HEK293 (cell line): ENCODE measurements around the gene HRG.

Source experiments
- CTCF ChIA-PET: fragments of 350-600 bp; formaldehyde crosslinking; extraction: SDS; loops from one replicate; lab custom pipeline; 2021; ENCODE audit warnings: antibody characterized with exemption; lab: Yijun Ruan, JAX
- POLR2A ChIA-PET: fragments of 300-600 bp; formaldehyde crosslinking; extraction: SDS; loops from one replicate; lab custom pipeline; 2020; ENCODE audit warnings: antibody characterized with exemption, inconsistent platforms; lab: Yijun Ruan, JAX
- H3K27ac ChIP-seq: fragments of 200-500 bp; sonication (Bioruptor generic); 2 replicates; pipeline ENCODE4 v1.5.1; 2014; ENCODE audit warnings: low read depth, low read length, control low read depth, inconsistent platforms; ENCODE audit errors: extremely low read depth
- H3K36me3 ChIP-seq, 2 experiments: fragments of 200-500 bp in 1 of 2; sonication (Bioruptor generic) in 1 of 2; 1 replicate in 1 of 2; 2 replicates in 1 of 2; pipeline ENCODE4 v1.5.1; 2014 to 2017; ENCODE audit warnings: inconsistent platforms in 2 of 2, low read length in 2 of 2; ENCODE audit not compliant: control insufficient read depth in 2 of 2, insufficient read depth in 1 of 2
- H3K4me1 ChIP-seq: fragments of 200-500 bp; sonication (Bioruptor generic); 2 replicates; pipeline ENCODE4 v1.5.1; 2014; ENCODE audit warnings: mild to moderate bottlenecking, low read length, inconsistent platforms; ENCODE audit not compliant: control insufficient read depth, insufficient read depth
- H3K4me3 ChIP-seq: 2 replicates; pipeline ENCODE4 v1.5.1; 2011; ENCODE audit warnings: low read depth, mild to moderate bottlenecking, control low read depth, low read length, moderate library complexity
- H3K9me3 ChIP-seq: fragments of 200-500 bp; sonication (Bioruptor generic); 2 replicates; pipeline ENCODE4 v1.5.1; 2014; ENCODE audit warnings: low read depth, low read length, inconsistent platforms; ENCODE audit not compliant: control insufficient read depth, insufficient read depth
- KLF9 ChIP-seq: fragments of 450-650 bp; formaldehyde crosslinking; IDR thresholded peaks from 2 replicates; pipeline ENCODE4 v1.5.1; 2016; ENCODE audit warnings: missing biosample characterization, missing genetic modification characterization, low read depth
- PRDM2 ChIP-seq: fragments of 450-650 bp; formaldehyde crosslinking; IDR thresholded peaks from 2 replicates; pipeline ENCODE4 v1.5.1; 2016; ENCODE audit warnings: missing biosample characterization, missing genetic modification characterization, borderline replicate concordance
- RBAK ChIP-seq: fragments of 450-650 bp; formaldehyde crosslinking; IDR thresholded peaks from 2 replicates; pipeline ENCODE4 v1.5.1; 2016; ENCODE audit warnings: missing biosample characterization, missing genetic modification characterization
- SP2 ChIP-seq: fragments of 450-650 bp; formaldehyde crosslinking; IDR thresholded peaks from 2 replicates; pipeline ENCODE4 v1.5.1; 2016; ENCODE audit warnings: missing biosample characterization, missing genetic modification characterization
- WT1 ChIP-seq: fragments of 450-650 bp; formaldehyde crosslinking; IDR thresholded peaks from 2 replicates; pipeline ENCODE4 v1.5.1; 2016; ENCODE audit warnings: missing biosample characterization, missing genetic modification characterization
- ZBTB1 ChIP-seq: fragments of 450-650 bp; formaldehyde crosslinking; IDR thresholded peaks from 2 replicates; pipeline ENCODE4 v1.5.1; 2016; ENCODE audit warnings: missing biosample characterization, missing genetic modification characterization
- ZBTB20 ChIP-seq: fragments of 450-650 bp; formaldehyde crosslinking; IDR thresholded peaks from 2 replicates; pipeline ENCODE4 v1.5.1; 2016; ENCODE audit warnings: missing biosample characterization, missing genetic modification characterization
- ZBTB44 ChIP-seq: fragments of 450-650 bp; IDR thresholded peaks from 2 replicates; pipeline ENCODE4 v1.5.1; 2018; ENCODE audit warnings: missing biosample characterization, mild to moderate bottlenecking, missing genetic modification characterization
- ZBTB6 ChIP-seq: fragments of 450-650 bp; formaldehyde crosslinking; IDR thresholded peaks from 2 replicates; pipeline ENCODE4 v1.5.1; 2017; ENCODE audit warnings: missing biosample characterization, missing genetic modification characterization
- ZFP37 ChIP-seq: fragments of 450-650 bp; formaldehyde crosslinking; IDR thresholded peaks from 2 replicates; pipeline ENCODE4 v1.5.1; 2016; ENCODE audit warnings: missing biosample characterization, missing genetic modification characterization
- ZIC2 ChIP-seq: fragments of 450-650 bp; formaldehyde crosslinking; IDR thresholded peaks from 2 replicates; pipeline ENCODE4 v1.5.1; 2016; ENCODE audit warnings: missing biosample characterization, missing genetic modification characterization
- ZNF140 ChIP-seq: fragments of 450-650 bp; formaldehyde crosslinking; IDR thresholded peaks from 2 replicates; pipeline ENCODE4 v1.5.1; 2016; ENCODE audit warnings: missing biosample characterization, missing genetic modification characterization
- ZNF146 ChIP-seq: fragments of 450-650 bp; formaldehyde crosslinking; IDR thresholded peaks from 2 replicates; pipeline ENCODE4 v1.5.1; 2016; ENCODE audit warnings: missing biosample characterization, missing genetic modification characterization
- ZNF335 ChIP-seq: fragments of 450-650 bp; formaldehyde crosslinking; conservative IDR thresholded peaks from 2 replicates; pipeline ENCODE4 v1.5.1; 2016; ENCODE audit warnings: missing biosample characterization, missing genetic modification characterization
- ZNF37A ChIP-seq: fragments of 450-650 bp; IDR thresholded peaks from 2 replicates; pipeline ENCODE4 v1.5.1; 2018; ENCODE audit warnings: missing biosample characterization, missing genetic modification characterization
- ZNF610 ChIP-seq: fragments of 450-650 bp; formaldehyde crosslinking; IDR thresholded peaks from 2 replicates; pipeline ENCODE4 v1.5.1; 2016; ENCODE audit warnings: missing biosample characterization, missing genetic modification characterization, borderline replicate concordance
- ZNF776 ChIP-seq: fragments of 450-650 bp; formaldehyde crosslinking; IDR thresholded peaks from 2 replicates; pipeline ENCODE4 v1.5.0; 2017; ENCODE audit warnings: missing biosample characterization, missing genetic modification characterization, borderline replicate concordance
- ZXDB ChIP-seq: fragments of 450-650 bp; formaldehyde crosslinking; IDR thresholded peaks from 2 replicates; pipeline ENCODE4 v1.5.1; 2016; ENCODE audit warnings: missing biosample characterization, missing genetic modification characterization
- TF ChIP-seq, protein P1 (sequence below): fragments of 450-650 bp; formaldehyde crosslinking; IDR thresholded peaks from 2 replicates; pipeline ENCODE4 v1.5.1; 2017; ENCODE audit warnings: missing biosample characterization, missing genetic modification characterization
- TF ChIP-seq, protein P2 (sequence below): fragments of 450-650 bp; formaldehyde crosslinking; IDR thresholded peaks from 2 replicates; pipeline ENCODE4 v1.5.1; 2016; ENCODE audit warnings: missing biosample characterization, missing genetic modification characterization

The HRG gene

GRCh38 chr3:186664119-186664495, 1.7 kb upstream of the HRG start:
- no peak overlapping the region for H3K4me3 ChIP-seq
- H3K27ac ChIP-seq = no peak overlapping the region
- ChIA-PET CTCF (interaction anchor here (1.0 kb wide), 1 partner anchor 49 kb away, joined by 3 read pairs; no protein-coding TSS in a partner anchor), POLR2A (no interaction called here)
- TF ChIP-seq ZBTB1 (tag by site-specific recombination) (no peak), ZIC2 (tag by site-specific recombination) (no peak), ZBTB6 (no peak), ZNF335 (tag by site-specific recombination) (no peak), ZBTB20 (no peak), ZNF610 (tag by site-specific recombination) (no peak), ZNF140 (tag by site-specific recombination) (no peak), ZNF776 (no peak), PRDM2 (no peak), ZXDB (tag by site-specific recombination) (no peak)
- TF ChIP-seq, protein P1, sequence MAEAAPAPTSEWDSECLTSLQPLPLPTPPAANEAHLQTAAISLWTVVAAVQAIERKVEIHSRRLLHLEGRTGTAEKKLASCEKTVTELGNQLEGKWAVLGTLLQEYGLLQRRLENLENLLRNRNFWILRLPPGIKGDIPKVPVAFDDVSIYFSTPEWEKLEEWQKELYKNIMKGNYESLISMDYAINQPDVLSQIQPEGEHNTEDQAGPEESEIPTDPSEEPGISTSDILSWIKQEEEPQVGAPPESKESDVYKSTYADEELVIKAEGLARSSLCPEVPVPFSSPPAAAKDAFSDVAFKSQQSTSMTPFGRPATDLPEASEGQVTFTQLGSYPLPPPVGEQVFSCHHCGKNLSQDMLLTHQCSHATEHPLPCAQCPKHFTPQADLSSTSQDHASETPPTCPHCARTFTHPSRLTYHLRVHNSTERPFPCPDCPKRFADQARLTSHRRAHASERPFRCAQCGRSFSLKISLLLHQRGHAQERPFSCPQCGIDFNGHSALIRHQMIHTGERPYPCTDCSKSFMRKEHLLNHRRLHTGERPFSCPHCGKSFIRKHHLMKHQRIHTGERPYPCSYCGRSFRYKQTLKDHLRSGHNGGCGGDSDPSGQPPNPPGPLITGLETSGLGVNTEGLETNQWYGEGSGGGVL (tag by site-specific recombination) = no peak
- no peaks in the 10 kb centered on the region for H3K4me1 ChIP-seq
- H3K36me3 ChIP-seq = no peaks in the 10 kb centered on the region
- no peaks in the 10 kb centered on the region for H3K9me3 ChIP-seq

GRCh38 chr3:186664506-186664905, 1.3 kb upstream of the HRG start:
- ChIA-PET POLR2A (no interaction called here), CTCF (interaction anchor here (1.0 kb wide), 1 partner anchor 50 kb away, joined by 3 read pairs; no protein-coding TSS in a partner anchor)
- Histone ChIP-seq H3K27ac (no peak overlapping the region), H3K4me3 (no peak overlapping the region), H3K9me3 (no peaks in the 10 kb centered on the region), H3K36me3 (no peaks in the 10 kb centered on the region), H3K4me1 (no peaks in the 10 kb centered on the region)
- TF ChIP-seq, protein P2, sequence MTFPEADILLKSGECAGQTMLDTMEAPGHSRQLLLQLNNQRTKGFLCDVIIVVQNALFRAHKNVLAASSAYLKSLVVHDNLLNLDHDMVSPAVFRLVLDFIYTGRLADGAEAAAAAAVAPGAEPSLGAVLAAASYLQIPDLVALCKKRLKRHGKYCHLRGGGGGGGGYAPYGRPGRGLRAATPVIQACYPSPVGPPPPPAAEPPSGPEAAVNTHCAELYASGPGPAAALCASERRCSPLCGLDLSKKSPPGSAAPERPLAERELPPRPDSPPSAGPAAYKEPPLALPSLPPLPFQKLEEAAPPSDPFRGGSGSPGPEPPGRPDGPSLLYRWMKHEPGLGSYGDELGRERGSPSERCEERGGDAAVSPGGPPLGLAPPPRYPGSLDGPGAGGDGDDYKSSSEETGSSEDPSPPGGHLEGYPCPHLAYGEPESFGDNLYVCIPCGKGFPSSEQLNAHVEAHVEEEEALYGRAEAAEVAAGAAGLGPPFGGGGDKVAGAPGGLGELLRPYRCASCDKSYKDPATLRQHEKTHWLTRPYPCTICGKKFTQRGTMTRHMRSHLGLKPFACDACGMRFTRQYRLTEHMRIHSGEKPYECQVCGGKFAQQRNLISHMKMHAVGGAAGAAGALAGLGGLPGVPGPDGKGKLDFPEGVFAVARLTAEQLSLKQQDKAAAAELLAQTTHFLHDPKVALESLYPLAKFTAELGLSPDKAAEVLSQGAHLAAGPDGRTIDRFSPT = no peak
- TF ChIP-seq WT1 (tag by site-specific recombination) (no peak), ZNF146 (tag by site-specific recombination) (no peak), SP2 (no peak), KLF9 (tag by site-specific recombination) (no peak), ZNF37A (no peak), ZFP37 (tag by site-specific recombination) (no peak), RBAK (no peak), ZBTB44 (tag by site-specific recombination) (no peak)
